ENCODE data around the gene NTN1.
A peak's percentile ranks its signal among the peaks of the same experiment; 100 is the strongest.
"Not testable (repeated sequence)": the region's sequence is repeated elsewhere in the genome, so short reads cannot be mapped to it uniquely, and the experiment has no call there.

The NTN1 gene

GRCh38 chr17:9021158-9021991, at the start of gene NTN1:
Gene NTN1, plus strand, starts transcription at chr17:9021510. Its CDS starts 864 bp downstream, at chr17:9022374.
- peak; percentile 50 for DNase-seq

DNA sequence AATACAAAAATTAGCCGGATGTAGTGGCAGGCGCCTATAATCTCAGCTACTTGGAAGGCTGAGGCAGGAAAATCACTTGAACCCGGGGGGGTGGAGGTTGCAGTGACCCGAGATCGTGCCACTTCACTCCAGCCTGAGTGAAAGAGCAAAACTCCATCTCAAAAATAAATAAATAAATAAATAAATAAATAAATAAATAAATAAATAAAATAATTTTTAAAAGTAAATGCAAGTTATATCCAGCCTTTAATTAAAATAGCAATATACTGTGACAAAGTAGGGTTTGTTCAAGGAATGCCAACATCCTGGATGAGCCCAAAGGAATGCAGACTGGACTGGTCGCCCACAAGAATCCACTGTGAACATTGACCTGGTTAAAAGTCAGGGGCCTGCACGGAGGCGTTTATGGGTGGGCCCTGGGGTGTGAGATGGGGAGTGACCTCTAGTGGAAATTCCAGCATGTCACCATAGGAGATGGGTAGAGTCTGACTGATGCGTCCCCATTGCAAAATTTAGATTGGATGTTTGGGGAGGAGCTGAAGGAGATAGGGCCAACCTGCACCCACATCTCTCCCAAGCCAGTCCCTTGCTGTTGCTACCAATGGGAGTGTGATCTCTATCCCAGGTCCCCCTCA, 46.1 kb upstream of the NTN1 start:
- no peak for DNase-seq

DNA sequence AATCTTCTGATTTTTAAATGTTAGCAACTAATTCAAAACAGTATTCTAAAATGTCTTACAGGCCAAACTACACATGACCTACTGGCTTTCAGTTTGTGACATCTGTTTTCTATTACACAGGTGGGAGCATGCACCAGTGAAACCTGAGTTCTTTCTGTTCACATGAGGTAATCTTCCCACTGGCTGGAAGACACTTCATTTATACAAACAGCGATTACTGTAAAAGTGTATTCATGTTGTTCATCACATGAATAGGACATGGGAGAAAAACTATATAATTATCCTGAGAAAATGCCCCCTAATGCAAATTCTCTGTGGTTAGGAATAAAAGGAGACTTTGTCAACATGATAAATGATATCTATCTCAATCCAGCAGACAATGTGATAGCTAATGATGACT, 44.7 kb upstream of the NTN1 start:
- DNase-seq = no peak

DNA sequence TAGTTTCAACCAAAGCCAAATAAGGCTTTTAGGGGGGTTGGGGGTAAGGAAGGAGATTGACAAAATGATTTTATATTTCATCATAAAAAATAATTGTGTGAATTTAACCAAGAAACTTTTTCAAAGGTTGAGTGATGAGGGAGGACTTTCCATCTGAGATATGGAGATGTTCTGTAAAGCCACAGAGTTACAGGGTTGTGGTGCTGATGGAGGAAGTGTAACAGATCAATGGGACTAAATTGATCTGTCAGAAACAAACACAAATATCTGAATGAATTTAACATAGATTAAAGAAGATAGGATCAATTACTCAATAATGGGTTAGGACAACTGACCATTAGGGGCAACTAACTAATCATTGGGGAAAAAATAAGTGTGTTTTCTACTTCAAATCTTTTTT, 41.6 kb upstream of the NTN1 start:
- no peak for DNase-seq

- no peak for DNase-seq
These were observed 39.9 kb upstream of the NTN1 start for GRCh38 chr17:8981443-8981842.

- DNase-seq = not testable (repeated sequence)
These were observed 37.1 kb upstream of the NTN1 start for GRCh38 chr17:8984225-8984624.

- DNase-seq = no peak
These were observed 36.1 kb upstream of the NTN1 start for GRCh38 chr17:8985054-8985701.

DNA sequence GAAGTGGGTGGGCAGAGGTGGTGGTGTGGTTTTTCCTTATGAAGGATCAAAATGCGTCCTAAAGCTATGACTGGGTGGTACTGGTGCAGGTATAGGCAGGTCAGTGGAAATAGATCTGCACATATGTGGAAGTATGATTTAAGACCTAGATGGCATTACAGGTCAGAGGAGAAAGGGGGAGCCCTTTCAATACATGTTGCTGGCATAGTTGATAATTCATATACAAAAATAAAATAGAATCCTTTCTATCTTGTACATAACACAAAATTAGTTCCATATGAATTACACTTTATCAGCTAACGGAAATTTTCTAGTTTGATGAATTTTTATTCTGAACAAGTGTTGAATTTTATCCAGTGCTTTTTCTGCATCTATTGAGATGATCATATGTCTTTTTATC, 35.0 kb upstream of the NTN1 start:
- no peak for DNase-seq

DNA sequence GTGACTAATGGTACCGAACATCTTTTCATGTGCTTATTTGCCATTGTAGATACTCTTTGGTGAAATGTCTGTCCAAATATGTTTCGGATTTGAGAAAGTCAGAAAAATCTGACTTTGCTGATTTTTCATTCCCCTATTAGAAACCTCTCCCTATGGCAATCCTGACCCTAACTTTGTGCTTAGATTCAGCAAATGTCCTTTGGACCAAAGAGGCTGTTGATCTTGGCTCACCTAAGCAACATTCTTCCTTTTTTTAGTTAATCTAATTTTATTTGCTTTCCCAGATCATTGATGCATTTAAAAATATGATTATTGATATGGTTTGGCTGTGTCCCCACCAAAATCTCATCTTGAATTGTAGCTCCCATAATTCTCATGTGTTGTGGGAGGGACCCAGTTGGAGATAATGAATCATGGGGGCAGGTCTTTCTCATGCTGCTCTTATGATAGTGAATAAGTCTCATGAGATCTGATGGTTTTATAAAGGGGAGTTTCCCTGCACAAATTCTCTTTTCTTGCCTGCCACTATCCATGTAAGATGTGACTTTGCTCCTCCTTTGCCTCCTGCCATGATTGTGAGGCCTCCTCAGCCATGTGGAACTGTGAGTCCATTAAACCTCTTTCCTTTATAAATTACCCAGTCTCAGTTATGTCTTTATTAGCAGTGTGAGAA, 32.9 kb upstream of the NTN1 start:
- not testable (repeated sequence) for DNase-seq

GRCh38 chr17:8991514-8992285, 29.6 kb upstream of the NTN1 start:
- DNase-seq = peak; percentile 46

- peak; percentile 61 for DNase-seq
These were observed 27.0 kb upstream of the NTN1 start for GRCh38 chr17:8994319-8994718.

DNA sequence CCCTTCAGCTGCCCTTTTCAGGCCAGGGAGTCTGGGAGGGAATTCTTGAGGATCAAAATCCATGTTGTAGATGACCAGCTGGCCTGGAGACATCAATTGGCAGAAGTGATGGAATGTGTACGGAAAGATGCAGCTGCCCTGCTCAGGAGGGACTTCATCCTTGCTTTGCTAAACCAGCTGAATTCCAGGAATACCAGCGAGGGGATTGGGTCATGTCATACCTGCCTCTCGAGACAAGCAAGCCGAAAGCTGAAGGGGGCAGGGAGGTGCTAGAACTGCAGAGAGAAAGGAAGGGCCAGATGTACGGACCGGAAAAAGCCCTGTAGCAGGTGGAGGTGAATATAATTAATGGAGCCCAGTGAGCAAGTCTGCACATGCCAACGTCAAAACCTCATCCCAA, 25.6 kb upstream of the NTN1 start:
- no peak for DNase-seq

DNA sequence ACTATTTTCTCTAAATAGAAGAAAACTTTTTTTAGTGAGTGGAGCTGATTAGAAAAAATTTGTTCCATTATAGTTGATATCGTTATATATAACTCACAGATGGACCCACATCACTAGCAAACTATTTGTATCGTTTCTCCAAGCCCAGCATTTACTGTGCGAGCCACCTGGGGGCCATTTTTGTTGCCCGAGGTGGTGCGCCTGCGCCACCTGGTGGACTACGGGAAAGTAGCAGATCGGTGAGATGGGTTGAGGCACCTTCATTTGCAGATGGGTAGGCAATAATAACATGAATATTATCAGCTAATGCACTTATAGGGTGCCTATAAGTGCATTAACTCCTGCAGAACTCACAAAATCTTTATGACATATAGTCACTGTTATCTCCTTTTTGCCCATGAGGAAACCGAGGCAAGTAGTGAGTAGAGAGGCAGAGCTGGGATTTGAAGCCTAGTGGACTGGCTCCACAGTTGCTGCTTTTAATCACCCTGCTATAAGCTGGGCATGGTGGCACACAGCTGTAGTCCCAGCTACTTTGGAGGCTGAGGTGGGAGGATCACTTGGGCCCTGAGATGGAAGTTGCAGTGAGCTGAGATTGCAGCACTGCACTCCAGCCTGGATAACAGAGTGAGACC, 23.2 kb upstream of the NTN1 start:
- peak; percentile 46 for DNase-seq

DNA sequence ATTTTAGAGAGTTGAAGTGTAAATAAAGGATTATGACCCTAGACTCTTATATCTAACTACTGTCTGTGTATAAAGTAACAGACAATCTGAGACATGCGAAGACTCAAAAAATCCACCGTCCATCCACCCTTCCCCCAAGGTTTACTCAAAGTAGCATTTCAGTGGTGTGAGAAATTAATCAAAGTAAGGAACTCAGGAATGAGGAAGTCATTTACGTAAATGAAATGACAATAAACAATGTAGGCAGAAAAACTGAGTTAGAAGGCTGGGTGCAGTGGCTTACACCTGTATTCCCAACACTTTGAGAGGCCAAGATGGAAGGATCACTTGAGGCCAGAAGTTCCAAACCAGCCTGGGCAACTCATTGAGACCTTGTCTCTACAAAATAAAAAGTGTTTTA, 19.8 kb upstream of the NTN1 start:
- no peak for DNase-seq

GRCh38 chr17:9002227-9002605, 19.1 kb upstream of the NTN1 start:
- DNase-seq = peak; percentile 45

DNA sequence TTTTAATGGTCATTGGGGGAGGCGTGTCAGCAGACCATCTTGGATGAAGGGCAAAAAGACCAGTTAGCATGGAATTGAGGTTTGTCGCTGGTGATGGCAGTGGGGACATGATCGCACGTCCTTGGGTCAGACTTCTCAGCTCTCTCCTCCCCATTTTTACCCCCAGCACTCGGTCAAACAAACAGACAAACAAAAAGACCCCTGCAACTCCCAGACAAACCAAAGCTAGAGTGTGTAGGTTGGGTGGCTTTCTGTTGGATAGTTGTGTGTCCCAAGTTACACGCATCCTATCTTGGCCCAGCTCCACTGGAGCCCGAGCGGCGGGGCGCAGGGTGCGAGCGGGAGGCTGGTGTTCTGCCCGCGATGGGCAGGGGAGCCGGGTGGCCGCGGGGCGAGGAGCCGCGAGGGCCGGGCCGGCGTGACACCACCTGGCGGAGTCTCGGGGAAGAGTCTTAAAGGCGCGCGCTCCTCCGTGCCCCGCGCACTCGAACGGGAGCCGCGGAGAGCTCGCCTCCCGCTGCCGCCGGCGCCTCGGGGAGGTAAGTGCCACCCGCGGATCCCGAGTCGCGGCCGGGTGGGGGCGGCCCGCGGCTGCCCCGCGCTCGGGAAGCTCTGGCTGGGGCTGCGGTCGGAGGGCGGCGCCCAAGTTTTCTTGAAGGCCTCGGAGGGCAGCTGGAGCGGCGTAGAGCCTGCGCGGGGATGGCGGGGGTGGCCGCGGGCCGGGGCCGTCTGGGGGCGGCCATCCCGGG, 18.5 kb upstream of the NTN1 start:
- peak; percentile 66 for DNase-seq

DNA sequence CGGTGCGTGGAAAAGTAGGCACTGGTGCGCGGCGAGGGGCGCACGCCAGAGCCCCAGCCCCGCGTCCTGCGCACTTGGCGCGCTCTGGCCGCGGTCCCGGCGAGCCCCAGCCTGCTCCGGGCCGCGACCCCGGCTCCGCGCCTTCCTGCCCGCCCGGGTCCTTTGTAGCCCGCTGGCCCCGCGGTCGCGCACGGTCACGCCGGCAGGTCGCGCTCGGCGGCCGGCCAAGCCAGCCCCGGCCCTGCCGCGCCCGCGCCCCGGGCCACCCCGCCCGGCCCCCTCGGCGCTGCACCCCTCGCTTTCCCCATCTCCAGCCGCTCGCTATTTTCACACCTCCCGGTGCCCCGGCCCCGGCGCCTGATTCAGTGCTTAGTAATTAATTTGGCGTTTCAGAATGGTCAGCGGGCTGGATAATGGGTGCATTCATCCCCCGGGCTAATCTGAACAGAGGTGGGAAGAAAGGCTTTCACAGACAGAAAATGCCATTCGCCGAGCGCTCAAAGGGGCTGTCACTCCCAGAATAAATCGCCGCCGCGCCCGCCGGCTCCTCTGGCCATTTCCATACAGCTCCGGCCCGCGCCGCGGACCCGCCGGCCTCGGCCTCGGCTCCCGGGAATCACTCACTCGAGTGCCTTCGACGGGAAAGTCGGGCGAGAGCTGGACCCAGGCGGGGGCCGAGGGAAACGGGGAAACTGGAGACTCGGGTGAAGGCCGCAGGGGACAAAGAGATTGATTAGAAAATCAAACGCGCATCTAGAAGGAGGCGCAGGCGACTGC, 17.8 kb upstream of the NTN1 start:
- peak; percentile 73 for DNase-seq

GRCh38 chr17:9004132-9004960, 17.0 kb upstream of the NTN1 start:
- DNase-seq = no peak

GRCh38 chr17:9004961-9005285, 16.4 kb upstream of the NTN1 start:
- DNase-seq = no peak
